Tibial artery (tissue), 4 donors: ENCODE measurements around the gene GRK1.
A peak's percentile ranks its signal among the peaks of the same experiment; 100 is the strongest.

ENCODE experiments used
- DNase-seq, 2 donors: peaks; one replicate each; pipeline ENCODE4 v3.0.0-alpha.2; 2019
- H3K27ac ChIP-seq, 2 donors: fragments of 200-600 bp; sonication (generic) in 1 of 2; 1 replicate in 1 of 2; 2 replicates in 1 of 2; pipeline ENCODE4 v1.5.1; 2018 to 2019; ENCODE audit warnings: mild to moderate bottlenecking in 1 of 2
- H3K27me3 ChIP-seq, 2 donors: fragments of 200-600 bp; sonication (generic) in 1 of 2; one replicate each; pipeline versions ENCODE4 v1.5.1 to v1.6.0; 2016 to 2019
- H3K36me3 ChIP-seq, 3 donors: fragments of 200-600 bp; sonication (generic) in 2 of 3; one replicate each; pipeline ENCODE4 v1.5.1; 2016 to 2019; ENCODE audit warnings: mild to moderate bottlenecking in 2 of 3
- H3K4me1 ChIP-seq, 4 donors: fragments of 200-600 bp; sonication (generic) in 2 of 4; 1 replicate in 3 of 4; 2 replicates in 1 of 4; pipeline ENCODE4 v1.5.1; 2016 to 2019
- H3K4me3 ChIP-seq, 2 donors: fragments of 200-600 bp; sonication (generic) in 1 of 2; 1 replicate in 1 of 2; 2 replicates in 1 of 2; pipeline ENCODE4 v1.5.1; 2018 to 2019; ENCODE audit warnings: mild to moderate bottlenecking in 2 of 2
- H3K9me3 ChIP-seq, 3 donors: fragments of 200-600 bp; sonication (generic) in 1 of 3; one replicate each; pipeline ENCODE4 v1.5.1; 2016 to 2019
- CTCF ChIP-seq, 2 experiments: fragments of 200-600 bp in 1 of 2; fragments of 450-650 bp in 1 of 2; IDR thresholded peaks; one replicate each; pipeline ENCODE4 v1.5.1; 2017 to 2019; ENCODE audit warnings: antibody characterized with exemption in 2 of 2, mild to moderate bottlenecking in 1 of 2, moderate library complexity in 1 of 2
- intact Hi-C: fragments of 100-400 bp; cut with DNase I; formaldehyde crosslinking; loops from one replicate; pipeline ENCODE4 v1.15.0; 2023; ENCODE audit warnings: low total_unique reads

The GRK1 gene

GRCh38 chr13:113759525-113760137, 92.6 kb downstream of the GRK1 start:
- intact Hi-C loops, result no loop called here
- Histone ChIP-seq H3K27ac (peak overlapping the region; percentile 52 to 70), H3K36me3 (no peaks in the 10 kb centered on the region), H3K27me3 (peaks cover 0 to 22% of the 10 kb centered on the region in 2 donors), H3K4me3 (peak overlapping the region; percentile 62 to 77), H3K4me1 (peaks cover 0 to 16% (median 11%) of the 10 kb centered on the region in 4 donors), H3K9me3 (no peaks in the 10 kb centered on the region)
- TF ChIP-seq CTCF (IDR thresholded peaks at IDR 0.05), result no peak
- peak; percentile 43 to 62 for DNase-seq

GRCh38 chr13:113761136-113761535, 94.1 kb downstream of the GRK1 start:
- H3K4me1 ChIP-seq, result peaks cover 0 to 16% (median 11%) of the 10 kb centered on the region in 4 donors
- H3K27me3 ChIP-seq, result peaks cover 0 to 14% of the 10 kb centered on the region in 2 donors
- DNase-seq, result peak in 1 of 2 donors; percentile 27
- no peak overlapping the region for H3K4me3 ChIP-seq
- no peak for TF ChIP-seq CTCF (IDR thresholded peaks at IDR 0.05)
- H3K27ac ChIP-seq, result no peak overlapping the region
- H3K9me3 ChIP-seq, result no peaks in the 10 kb centered on the region
- intact Hi-C loops, result no loop called here
- H3K36me3 ChIP-seq, result no peaks in the 10 kb centered on the region

GRCh38 chr13:113762075-113762474, 95.1 kb downstream of the GRK1 start:
- TF ChIP-seq CTCF (IDR thresholded peaks at IDR 0.05), result no peak
- Histone ChIP-seq H3K4me1 (peaks cover 0 to 16% (median 11%) of the 10 kb centered on the region in 4 donors), H3K9me3 (no peaks in the 10 kb centered on the region), H3K27me3 (peaks cover 0 to 14% of the 10 kb centered on the region in 2 donors), H3K36me3 (no peaks in the 10 kb centered on the region), H3K4me3 (no peak overlapping the region), H3K27ac (no peak overlapping the region)
- intact Hi-C loops, result no loop called here
- no peak for DNase-seq

- Histone ChIP-seq H3K27ac (no peak overlapping the region), H3K4me3 (no peak overlapping the region), H3K36me3 (no peaks in the 10 kb centered on the region), H3K27me3 (peaks cover 0 to 14% of the 10 kb centered on the region in 2 donors), H3K9me3 (no peaks in the 10 kb centered on the region), H3K4me1 (peaks cover 0 to 16% (median 11%) of the 10 kb centered on the region in 4 donors)
- intact Hi-C loops, result no loop called here
- TF ChIP-seq CTCF (IDR thresholded peaks at IDR 0.05), result no peak
- DNase-seq, result peak in 1 of 2 donors; percentile 39
These were observed 95.5 kb downstream of the GRK1 start for GRCh38 chr13:113762538-113762937.

GRCh38 chr13:113763254-113763653, 96.2 kb downstream of the GRK1 start:
- Histone ChIP-seq H3K36me3 (no peaks in the 10 kb centered on the region), H3K4me3 (no peak overlapping the region), H3K27ac (no peak overlapping the region), H3K4me1 (peaks cover 0 to 14% (median 9%) of the 10 kb centered on the region in 4 donors), H3K9me3 (no peaks in the 10 kb centered on the region), H3K27me3 (peaks cover 0 to 14% of the 10 kb centered on the region in 2 donors)
- peak in 1 of 2 donors; percentile 35 for DNase-seq
- TF ChIP-seq CTCF (IDR thresholded peaks at IDR 0.05), result no peak
- intact Hi-C loops, result no loop called here
